HG03521 (cell line): ENCODE data around the gene CXXC4.

Source experiments
- ATAC-seq: cut with Tn5 transposase; IDR thresholded peaks from one replicate; pipeline ENCODE4 v1.9.1; 2021; ENCODE audit warnings: mild to moderate bottlenecking, moderate library complexity; ENCODE audit not compliant: unreplicated experiment

The CXXC4 gene

DNA sequence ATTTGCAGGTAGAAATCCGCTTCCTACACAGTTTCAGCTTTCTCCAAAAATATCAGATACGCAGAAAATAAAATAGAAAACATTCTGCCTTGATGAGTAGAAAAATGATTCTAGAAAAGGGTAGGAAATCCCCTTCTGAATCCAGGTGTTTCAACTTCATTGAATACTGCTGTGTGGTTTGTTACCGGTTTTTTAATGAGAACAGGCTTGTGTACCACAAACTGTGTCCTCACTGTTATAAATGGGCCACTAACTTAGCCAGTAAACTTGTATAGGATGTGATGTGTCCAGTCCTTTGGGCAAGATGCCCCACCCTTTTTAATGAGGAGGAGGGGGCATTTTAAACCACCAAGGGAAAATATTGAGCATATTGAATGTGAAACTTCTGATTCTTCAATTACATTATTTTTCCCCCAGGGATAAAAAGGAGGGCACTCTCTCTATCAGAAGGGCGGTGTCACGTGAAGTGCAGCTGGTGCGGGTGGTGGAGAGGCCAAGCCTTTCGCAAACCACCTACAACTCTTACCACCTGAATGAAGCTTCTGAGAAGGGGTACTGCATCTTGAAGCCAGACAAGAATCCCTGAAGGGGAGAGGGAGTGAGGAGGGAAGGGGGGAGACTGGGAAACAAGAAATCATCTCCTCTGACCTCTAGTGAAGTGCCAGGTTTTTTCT is 4.5 kb downstream of the CXXC4 start:
- peak; percentile 27 for ATAC-seq

GRCh38 chr4:104489731-104490095 is 5.0 kb downstream of the CXXC4 start:
- ATAC-seq: no peak

DNA sequence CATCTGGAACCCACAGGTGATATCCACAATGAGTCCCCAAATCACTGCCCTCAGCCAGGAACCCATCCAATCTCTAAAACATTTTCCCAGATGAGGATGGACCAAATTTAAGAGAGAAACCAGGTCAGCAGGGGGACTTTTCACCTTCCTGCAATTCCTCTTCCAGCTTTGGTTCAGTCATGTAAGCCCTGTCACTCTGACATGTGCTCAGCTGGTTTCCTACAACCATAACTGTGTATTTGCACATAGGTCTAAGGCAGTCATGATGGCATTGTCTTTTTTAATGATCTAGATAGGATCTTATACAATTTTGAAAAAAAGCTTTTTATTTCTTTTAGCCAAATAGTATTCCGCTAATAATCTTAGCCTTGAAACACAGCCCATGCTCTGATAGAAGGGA is 6.5 kb downstream of the CXXC4 start:
- ATAC-seq: no peak

- no peak for ATAC-seq
These were observed 7.8 kb downstream of the CXXC4 start for GRCh38 chr4:104486716-104487504.

DNA sequence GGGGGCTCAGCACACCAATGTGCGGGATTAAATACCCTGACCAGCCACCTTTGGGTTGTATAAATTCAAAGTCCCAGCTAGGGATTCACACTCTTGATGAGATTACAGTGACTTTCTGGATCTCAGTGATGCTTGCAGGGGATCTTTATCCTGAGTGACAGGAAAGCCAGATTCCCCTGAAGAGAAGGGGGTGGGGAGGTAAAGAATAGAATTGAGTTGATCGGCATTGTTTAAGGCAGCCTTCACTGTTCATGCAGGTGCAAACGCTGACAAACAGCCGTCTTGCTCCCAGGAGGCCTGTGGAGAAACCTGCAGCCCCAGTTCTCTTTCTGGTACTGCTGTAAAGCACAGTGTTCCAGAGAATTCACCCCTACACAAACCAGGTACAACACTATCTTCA is 19.0 kb downstream of the CXXC4 start:
- no peak for ATAC-seq

DNA sequence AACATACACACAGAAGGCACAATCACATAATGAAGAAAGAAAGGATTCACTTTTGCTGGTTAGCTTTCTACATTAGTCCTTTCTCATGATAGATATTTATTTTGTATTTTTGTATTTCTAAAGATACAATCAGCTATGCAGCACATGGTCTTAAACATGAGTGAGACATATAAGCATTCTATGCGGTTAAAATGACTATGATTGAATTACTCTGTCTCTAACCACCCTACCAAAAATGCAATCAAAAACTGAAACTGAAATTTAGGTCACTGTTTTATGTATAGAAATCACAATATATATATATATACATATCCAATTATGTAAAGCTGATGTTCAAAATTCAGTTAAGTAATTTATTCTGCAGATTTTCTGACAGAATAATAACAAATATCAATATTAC is 21.9 kb downstream of the CXXC4 start:
- ATAC-seq: no peak

DNA sequence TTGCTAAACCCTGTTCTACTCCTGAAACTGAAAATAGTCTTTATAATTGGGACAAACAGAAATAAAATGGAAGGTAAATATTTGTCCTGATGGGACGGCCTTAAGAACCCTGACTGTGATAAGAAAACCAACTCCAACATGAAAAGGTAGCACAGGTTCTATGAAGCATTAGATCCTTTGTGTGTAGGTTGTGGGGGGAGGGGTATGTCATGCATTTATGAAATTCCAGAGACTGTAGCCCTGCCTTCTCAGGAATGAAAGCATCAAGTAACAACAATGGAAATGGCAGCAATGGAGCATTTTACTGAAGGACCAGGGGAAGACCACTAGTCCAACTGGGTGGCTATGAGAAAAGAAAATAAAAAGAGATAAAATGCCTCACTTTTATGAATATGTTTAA is 23.9 kb downstream of the CXXC4 start:
- no peak for ATAC-seq

DNA sequence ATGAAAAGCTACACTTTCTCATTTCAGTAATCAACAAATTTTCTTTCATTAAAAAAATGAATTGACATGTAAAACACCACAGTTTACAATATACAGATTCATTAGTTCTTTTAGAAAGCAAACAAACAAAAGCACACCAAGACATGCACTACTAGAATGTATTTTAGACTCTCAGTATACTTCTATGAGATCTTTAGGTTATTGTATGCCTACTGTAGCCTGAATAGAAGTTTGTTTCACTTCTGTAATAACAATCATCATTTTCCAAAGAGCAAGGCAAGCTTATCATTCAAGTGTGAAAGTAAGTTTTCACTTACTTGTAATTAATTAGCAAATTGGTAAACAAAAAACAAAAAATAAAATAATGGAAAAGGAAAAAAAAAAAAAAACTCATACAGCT is 24.9 kb downstream of the CXXC4 start:
- ATAC-seq: no peak

DNA sequence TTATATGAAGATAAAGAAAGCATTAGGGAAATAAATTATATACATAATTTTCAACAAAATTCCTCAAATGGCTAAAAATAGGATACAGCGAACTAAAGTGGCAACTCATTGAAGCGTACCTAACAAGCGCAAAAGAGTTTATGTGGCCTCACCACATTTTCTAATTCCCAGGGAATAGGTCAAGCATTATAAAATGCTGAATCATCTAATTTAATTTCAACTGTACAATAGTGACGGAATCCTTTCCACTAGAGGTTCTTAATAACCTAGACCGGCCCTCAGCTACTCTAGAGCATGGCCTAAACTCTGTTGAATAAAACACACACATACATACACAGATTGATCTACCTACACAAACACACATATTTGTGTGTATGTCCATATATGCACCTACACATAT is 29.1 kb downstream of the CXXC4 start:
- no peak for ATAC-seq

GRCh38 chr4:104465201-104465600 is 29.5 kb downstream of the CXXC4 start:
- ATAC-seq: no peak

DNA sequence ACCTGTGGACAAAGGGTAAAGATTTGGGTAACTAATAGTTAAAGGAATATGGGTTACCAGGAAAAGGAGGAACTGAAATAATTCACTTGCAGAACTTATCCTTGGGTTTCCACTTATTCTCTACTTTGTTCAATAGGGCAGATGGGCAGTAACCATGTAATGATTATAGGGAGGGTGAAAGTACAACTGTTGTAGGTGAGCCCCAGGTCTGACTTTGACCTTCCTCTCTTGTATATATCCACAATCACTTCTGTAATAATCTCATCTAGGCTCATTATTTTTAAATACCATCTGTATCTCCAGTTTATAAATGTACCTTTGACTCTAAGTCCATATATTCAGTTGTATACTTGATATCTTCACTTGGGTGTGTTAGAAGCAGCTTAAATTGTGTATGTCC is 32.1 kb downstream of the CXXC4 start:
- no peak for ATAC-seq

DNA sequence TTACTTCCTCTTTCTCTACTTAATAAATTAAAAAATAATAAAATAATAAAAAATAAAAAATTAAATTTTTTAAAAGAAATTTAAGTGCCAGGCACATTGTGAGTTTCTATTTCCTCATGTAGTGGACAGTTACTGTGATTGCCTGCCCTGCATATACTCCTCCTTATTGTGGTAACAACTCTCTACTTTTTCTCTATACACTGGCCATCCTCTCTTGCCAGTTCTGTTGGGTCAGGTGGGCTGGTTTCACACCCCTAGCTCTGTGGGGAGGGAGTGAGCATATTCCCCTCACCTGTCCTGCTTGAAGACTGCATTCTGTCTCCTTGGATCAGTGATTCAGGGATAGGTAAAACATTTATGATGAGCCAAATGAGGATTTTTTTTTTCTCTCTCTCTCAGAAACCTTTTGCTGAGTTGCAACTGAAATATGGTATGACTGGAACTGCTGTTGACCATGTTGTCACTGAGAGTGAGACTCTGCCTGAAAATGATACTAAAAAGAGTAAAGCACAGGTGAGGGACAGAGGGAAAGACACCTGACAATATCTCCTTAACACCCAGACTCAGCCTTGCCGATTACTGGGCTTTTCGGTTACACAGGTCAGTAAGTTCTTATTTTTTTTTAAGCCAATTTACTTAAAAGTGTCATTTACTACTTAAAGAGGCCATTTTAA is 37.2 kb downstream of the CXXC4 start:
- no peak for ATAC-seq

DNA sequence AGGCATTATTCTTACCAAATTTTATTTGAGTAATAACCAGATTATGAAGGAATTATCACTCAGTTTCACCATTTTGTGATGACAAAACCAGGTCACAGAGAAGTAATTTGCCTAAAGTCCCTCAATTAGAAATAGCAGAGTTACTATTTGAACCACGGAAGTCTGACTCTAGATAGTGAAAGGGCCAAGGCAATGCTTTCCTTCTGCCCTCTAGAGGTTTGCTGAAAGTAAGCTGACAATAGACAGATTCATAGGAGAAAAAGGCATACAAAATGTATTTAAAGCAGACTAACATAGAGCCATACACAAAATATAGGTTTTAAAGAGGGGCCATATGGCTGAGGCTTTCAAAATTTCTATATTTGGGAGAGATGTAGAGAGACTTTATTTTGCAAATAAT is 43.1 kb downstream of the CXXC4 start:
- no peak for ATAC-seq

DNA sequence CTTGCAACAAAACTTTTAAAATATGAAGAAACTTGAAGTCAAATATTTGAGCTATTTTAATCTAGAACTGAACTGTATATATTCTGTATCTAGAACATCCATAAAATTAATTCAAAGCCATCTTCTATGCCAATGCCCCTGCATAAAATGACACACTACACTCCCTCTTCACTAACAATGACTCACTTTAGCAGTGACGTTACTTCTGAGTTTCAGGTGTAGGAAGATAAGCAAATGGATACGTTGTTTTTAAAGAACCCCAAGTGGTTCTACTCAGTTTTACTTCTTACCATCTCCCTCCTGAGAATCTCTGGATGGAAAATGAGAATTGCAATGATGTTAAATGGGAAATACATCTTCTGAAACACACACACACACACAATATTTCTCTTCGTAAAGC is 45.2 kb downstream of the CXXC4 start:
- no peak for ATAC-seq

- ATAC-seq: no peak
These were observed 47.4 kb downstream of the CXXC4 start for GRCh38 chr4:104447294-104447693.

DNA sequence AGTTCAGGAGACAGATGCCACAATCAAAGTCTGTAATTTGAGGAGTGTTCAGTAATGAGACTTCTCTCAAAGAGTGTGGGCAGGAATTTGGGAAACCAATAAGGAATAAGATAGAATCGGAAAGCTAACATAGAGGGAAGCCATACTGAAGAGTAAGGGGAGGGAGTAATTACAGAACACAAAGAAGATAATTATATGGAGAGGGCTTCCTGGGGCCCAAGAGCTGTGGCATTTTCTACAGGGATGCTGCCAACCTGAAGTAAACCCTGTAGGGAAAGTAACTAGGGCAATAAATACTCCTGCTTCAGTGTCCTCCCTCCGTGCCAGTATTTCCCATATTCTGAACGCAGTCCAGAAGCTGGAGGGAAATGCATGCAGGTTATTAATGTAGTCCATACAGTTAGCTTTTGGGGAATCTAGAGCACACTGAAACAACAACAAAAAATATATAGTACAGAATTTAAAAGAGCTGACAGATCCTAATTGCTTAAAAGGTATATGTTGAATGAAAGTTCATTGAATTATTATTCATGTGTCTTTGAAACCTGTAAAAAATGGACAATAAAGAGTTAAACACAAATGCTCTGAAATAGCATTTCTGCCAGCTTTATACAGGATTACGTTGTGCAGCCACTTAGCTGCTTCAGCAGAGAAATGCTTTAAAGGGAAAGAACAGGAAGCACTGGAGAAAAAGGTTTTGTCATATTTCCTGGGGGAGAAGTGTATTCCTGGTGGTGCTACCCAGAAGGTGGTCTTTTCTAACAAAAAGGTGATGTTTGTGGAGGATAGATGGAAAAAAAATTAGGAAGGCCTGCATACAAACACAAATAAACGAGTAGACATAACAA is 48.0 kb downstream of the CXXC4 start:
- no peak for ATAC-seq

DNA sequence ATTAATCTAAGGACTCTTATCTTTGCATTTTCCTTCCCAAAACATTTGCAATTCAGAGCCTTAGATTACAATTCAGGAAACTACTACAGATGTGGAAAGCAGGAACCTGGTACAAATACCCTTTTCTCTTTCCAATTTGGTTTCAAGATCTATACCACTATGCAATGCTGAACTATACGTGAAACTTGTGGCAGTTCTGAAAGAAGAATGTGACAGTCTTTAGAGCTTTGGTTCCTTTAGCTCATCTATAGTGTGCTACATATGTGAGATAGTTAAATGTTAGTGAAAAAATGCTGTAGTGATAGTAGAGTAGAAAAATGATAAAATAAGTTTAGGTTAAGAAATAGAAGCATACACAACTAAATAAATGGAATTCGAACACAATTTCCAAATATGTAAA is 50.0 kb downstream of the CXXC4 start:
- no peak for ATAC-seq

DNA sequence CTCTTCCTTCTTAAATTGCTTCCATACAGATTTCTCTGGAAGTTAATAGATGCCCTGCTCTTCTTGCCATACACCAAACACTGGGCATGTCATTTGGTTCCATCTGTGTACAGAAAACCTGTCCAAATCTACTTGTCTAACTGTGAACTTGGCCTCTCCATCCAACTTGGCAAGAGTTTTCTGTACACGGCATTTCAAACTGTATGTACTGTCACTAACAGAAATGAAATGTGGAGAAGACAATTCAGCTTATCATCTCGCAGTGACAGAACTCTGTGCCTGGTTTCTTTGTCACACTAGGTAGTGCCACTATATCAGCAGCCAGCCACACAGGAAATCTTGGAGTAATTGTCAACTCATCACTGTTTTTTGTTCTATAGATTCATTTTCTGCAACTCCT is 58.2 kb downstream of the CXXC4 start:
- no peak for ATAC-seq

DNA sequence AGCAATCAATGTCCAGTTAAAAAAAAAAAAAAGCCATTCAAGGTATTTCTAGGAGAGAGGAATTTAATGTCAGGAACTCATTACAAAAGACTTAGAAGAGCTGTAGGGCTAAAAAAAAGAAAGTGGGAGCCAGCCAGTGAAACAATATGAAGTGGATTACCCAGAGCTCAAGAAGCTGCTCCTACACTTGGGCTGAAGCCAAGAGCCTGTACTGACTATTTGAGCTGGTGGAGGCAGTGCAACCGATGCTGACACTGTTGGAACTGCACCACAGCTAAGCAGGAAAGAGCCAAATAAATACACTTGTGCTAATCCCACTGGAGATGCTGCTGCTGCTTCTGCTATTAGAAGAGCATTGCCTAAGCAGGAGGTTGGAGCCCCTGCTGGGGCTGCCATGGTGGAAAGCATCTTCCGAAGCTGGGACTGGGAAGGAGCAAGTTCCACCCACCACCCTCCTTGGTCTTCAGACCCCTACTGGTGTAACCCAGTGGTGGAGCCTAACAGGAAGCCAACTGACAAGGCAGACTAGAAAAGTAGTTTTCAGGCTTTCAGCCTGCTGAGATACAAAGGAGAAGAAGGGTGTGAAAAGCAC is 65.4 kb downstream of the CXXC4 start:
- ATAC-seq: no peak

DNA sequence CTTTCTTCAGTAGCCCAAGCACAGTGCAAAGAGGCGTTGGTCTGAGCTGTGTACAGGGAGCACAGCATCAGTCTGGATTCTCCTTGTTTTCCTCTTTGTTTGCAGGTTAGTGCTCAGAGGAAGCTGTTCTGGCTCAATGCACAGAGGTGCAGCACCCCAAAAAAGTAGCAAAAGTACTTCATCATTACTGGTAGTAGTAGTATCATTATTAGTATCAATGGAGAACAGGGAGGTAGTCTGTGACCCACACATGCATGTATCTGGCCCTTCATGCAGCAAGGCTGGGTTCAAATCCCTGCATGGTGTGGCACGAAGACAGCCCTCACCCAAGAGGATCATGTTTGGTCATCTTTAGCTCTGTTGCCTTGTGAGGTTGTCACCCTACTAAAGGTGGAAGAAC is 68.7 kb downstream of the CXXC4 start:
- no peak for ATAC-seq

GRCh38 chr4:104424989-104425388 is 69.7 kb downstream of the CXXC4 start:
- no peak for ATAC-seq
